Caki2 (cell line): Measurements from ENCODE around the gene LAMTOR1. TPM values are rescaled to one million over a fixed set of nuclear protein-coding genes. Genes with fewer than 3 reads are reported as not detected.

ENCODE experiments used
- DNase-seq: peaks from one replicate; pipeline ENCODE4 v3.0.0-alpha.2; 2015; ENCODE audit warnings: low read depth
- in situ Hi-C: cut with HindIII; loops from 2 replicates; pipeline ENCODE4 v1.10.0; 2016; ENCODE audit warnings: low sequenced_read_pairs, low pct_unique_long_range_greater_than_20kb, mixed read lengths
- total RNA-seq: library from RNA; depleted of rRNA; stranded (reverse); fragments of >200 nt; shearing (Covaris generic); gene quantifications from 2 replicates; pipeline ENCODE4 v1.2.3, GENCODE V29; 2014; ENCODE audit warnings: low replicate concordance; rRNA removed

Gene LAMTOR1
- total RNA-seq, 1 experiment from 2014 or later = 117 TPM

GRCh38 chr11:72066855-72067254, 36.2 kb downstream of the LAMTOR1 start:
- in situ Hi-C loops = no loop called here
- no peak for DNase-seq

- DNase-seq = no peak
- in situ Hi-C loops = no loop called here
Observed at GRCh38 chr11:72061739-72062396, 41.2 kb downstream of the LAMTOR1 start.

- in situ Hi-C loops = no loop called here
- DNase-seq = no peak
Observed at GRCh38 chr11:72058416-72059034, 44.6 kb downstream of the LAMTOR1 start.

GRCh38 chr11:72048766-72049460, 54.2 kb downstream of the LAMTOR1 start:
- DNase-seq = no peak
- in situ Hi-C loops = no loop called here

Other genes with a start within 250 kb of the LAMTOR1 start
- gene DEFB131B, start 224.8 kb downstream of the LAMTOR1 start, total RNA-seq = not detected in 2 replicates
- 4.1 and 6.6 TPM in 2 replicates for gene XNDC1N, start 174.7 kb downstream of the LAMTOR1 start, total RNA-seq
- 74.1 and 79.4 TPM in 2 replicates for gene RNF121, start 174.3 kb downstream of the LAMTOR1 start, total RNA-seq
- 1.0 and 4.3 TPM in 2 replicates for gene IL18BP, start 104.4 kb downstream of the LAMTOR1 start, total RNA-seq
- gene NUMA1, start 22.8 kb downstream of the LAMTOR1 start, total RNA-seq = 73.8 and 81.0 TPM in 2 replicates
- gene LRRC51, start 22.4 kb downstream of the LAMTOR1 start, total RNA-seq = 9.4 and 14.9 TPM in 2 replicates
- not detected in 2 replicates for gene TOMT, start 2.6 kb upstream of the LAMTOR1 start, total RNA-seq
- gene ANAPC15, start 9.4 kb upstream of the LAMTOR1 start, total RNA-seq = 29.1 and 35.5 TPM in 2 replicates
- gene FOLR3, start 32.4 kb upstream of the LAMTOR1 start, total RNA-seq = not detected in 2 replicates
- gene FOLR1, start 88.8 kb upstream of the LAMTOR1 start, total RNA-seq = 7.3 and 8.4 TPM in 2 replicates
- not detected in 2 replicates for gene FOLR2, start 113.5 kb upstream of the LAMTOR1 start, total RNA-seq
- 29.1 and 30.8 TPM in 2 replicates for gene INPPL1, start 121.5 kb upstream of the LAMTOR1 start, total RNA-seq
- not detected in 2 replicates for gene PHOX2A, start 140.9 kb upstream of the LAMTOR1 start, total RNA-seq